Thoracic aorta (tissue), 2 donors: ENCODE measurements around the gene GABPB2. TPM values are rescaled to one million over a fixed set of nuclear protein-coding genes. Genes with fewer than 3 reads are reported as not detected.
"Not testable (repeated sequence)": the region's sequence is repeated elsewhere in the genome, so short reads cannot be mapped to it uniquely, and the experiment has no call there.

Experiments used
- ATAC-seq: fragments of 150-250 bp; one replicate; pipeline ENCODE4 v1.8.0; 2017; ENCODE audit warnings: low read depth; ENCODE audit not compliant: insufficient number of reproducible peaks, low FRiP score
- DNase-seq: peaks from one replicate; pipeline ENCODE4 v3.0.0-alpha.2; 2020; ENCODE audit warnings: low spot score
- H3K27ac ChIP-seq, 2 donors: fragments of 200-600 bp; sonication (generic); 1 replicate in 1 of 2; 2 replicates in 1 of 2; pipeline ENCODE4 v1.5.1; 2016; ENCODE audit warnings: mild to moderate bottlenecking in 2 of 2, moderate library complexity in 2 of 2
- H3K27me3 ChIP-seq: fragments of 200-600 bp; sonication (generic); replicated peaks from 2 replicates; pipeline ENCODE4 v1.6.0; 2016; ENCODE audit warnings: mild to moderate bottlenecking; ENCODE audit not compliant: insufficient read depth
- H3K36me3 ChIP-seq: fragments of 200-600 bp; sonication (generic); one replicate; pipeline ENCODE4 v1.5.1; 2016
- H3K4me1 ChIP-seq, 2 donors: fragments of 200-600 bp; sonication (generic); 1 replicate in 1 of 2; 2 replicates in 1 of 2; pipeline versions ENCODE4 v1.5.1 to v1.6.0; 2016; ENCODE audit warnings: low read depth in 2 of 2, mild to moderate bottlenecking in 1 of 2; ENCODE audit not compliant: control insufficient read depth in 1 of 2
- H3K4me3 ChIP-seq: fragments of 200-600 bp; sonication (generic); 2 replicates; pipeline ENCODE4 v1.5.1; 2016; ENCODE audit warnings: mild to moderate bottlenecking
- H3K9me3 ChIP-seq: fragments of 200-600 bp; sonication (generic); 2 replicates; pipeline ENCODE4 v1.5.1; 2016
- total RNA-seq, 2 donors: library from RNA; depleted of rRNA; stranded (reverse); fragments of >200 nt; gene quantifications; one replicate each; pipeline versions ENCODE4 v1.1.0 to v1.2.3, GENCODE V29; 2016
- TF ChIP-seq, protein P1 (sequence below): fragments of 200-600 bp; sonication (generic); IDR thresholded peaks from one replicate; pipeline ENCODE4 v1.5.1; 2019; ENCODE audit warnings: antibody characterized with exemption

Gene GABPB2
- total RNA-seq, 2 donors from 2014 or later, result 24.6 to 33.0 TPM

DNA sequence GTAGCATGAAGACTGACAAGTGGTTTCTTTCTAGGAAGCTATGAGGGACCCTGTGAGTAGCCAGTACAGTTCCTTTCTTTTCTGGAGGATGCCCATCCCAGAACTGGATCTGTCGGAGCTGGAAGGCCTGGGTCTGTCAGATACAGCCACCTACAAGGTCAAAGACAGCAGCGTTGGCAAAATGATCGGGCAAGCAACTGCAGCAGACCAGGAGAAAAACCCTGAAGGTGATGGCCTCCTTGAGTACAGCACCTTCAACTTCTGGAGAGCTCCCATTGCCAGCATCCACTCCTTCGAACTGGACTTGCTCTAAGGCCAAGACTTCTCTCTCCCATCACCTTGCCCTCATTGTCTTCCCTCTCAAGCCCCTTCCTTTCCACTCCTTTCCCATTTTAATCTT, 3.4 kb upstream of the GABPB2 start:
- Histone ChIP-seq H3K27ac (no peak overlapping the region), H3K9me3 (no peaks in the 10 kb centered on the region), H3K36me3 (no peaks in the 10 kb centered on the region), H3K4me3 (no peak overlapping the region), H3K27me3 (no peaks in the 10 kb centered on the region), H3K4me1 (peaks cover 0 to 25% of the 10 kb centered on the region in 2 donors)
- DNase-seq (no peak), ATAC-seq (no peak)
- TF ChIP-seq, protein P1, sequence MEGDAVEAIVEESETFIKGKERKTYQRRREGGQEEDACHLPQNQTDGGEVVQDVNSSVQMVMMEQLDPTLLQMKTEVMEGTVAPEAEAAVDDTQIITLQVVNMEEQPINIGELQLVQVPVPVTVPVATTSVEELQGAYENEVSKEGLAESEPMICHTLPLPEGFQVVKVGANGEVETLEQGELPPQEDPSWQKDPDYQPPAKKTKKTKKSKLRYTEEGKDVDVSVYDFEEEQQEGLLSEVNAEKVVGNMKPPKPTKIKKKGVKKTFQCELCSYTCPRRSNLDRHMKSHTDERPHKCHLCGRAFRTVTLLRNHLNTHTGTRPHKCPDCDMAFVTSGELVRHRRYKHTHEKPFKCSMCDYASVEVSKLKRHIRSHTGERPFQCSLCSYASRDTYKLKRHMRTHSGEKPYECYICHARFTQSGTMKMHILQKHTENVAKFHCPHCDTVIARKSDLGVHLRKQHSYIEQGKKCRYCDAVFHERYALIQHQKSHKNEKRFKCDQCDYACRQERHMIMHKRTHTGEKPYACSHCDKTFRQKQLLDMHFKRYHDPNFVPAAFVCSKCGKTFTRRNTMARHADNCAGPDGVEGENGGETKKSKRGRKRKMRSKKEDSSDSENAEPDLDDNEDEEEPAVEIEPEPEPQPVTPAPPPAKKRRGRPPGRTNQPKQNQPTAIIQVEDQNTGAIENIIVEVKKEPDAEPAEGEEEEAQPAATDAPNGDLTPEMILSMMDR, result no peak

- Histone ChIP-seq H3K36me3 (peaks cover 5% of the 10 kb centered on the region), H3K27ac (peak overlapping the region; percentile 99 to 100), H3K27me3 (no peaks in the 10 kb centered on the region), H3K9me3 (no peaks in the 10 kb centered on the region), H3K4me1 (peaks cover 0 to 19% of the 10 kb centered on the region in 2 donors), H3K4me3 (no peak overlapping the region)
- TF ChIP-seq, protein P1, result no peak
- DNase-seq, result no peak
- ATAC-seq, result no peak
Observed at GRCh38 chr1:151069103-151069486, 1.5 kb upstream of the GABPB2 start.

GRCh38 chr1:151072224-151072623, 1.7 kb downstream of the GABPB2 start:
- H3K27ac ChIP-seq, result no peak overlapping the region
- peaks cover 5% of the 10 kb centered on the region for H3K36me3 ChIP-seq
- no peak overlapping the region for H3K4me3 ChIP-seq
- no peaks in the 10 kb centered on the region for H3K27me3 ChIP-seq
- TF ChIP-seq, protein P1, result no peak
- ATAC-seq (no peak), DNase-seq (no peak)
- peaks cover 0 to 19% of the 10 kb centered on the region in 2 donors for H3K4me1 ChIP-seq
- H3K9me3 ChIP-seq, result no peaks in the 10 kb centered on the region

DNA sequence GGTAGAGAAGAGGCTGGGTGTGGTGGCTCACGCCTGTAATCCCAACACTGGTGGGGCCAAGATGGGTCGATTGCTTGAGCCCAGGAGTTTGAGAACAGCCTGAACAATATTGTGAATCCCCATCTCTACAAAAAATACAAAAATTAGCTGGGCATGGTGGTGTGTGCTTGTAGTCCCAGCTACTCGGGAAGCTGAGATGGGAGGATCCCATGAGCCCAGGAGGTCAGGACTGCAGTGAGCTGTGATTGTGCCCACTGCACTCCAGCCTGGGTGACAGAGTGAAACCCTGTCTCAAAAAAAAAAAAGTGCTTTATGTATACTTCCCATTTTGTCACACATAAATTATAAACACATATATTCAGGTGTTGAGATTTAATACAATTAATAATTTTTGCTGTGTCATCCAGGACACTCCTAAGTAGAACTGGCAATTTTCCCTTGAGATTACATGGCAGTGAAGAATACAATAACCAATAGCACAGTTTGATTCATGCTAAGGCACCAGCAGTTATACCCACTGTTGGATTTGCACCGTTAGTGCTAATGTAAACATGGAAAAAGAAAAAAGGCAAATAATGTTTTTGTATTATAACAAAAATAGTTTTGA, 15.5 kb downstream of the GABPB2 start:
- DNase-seq, result no peak
- no peaks in the 10 kb centered on the region for H3K4me1 ChIP-seq
- H3K9me3 ChIP-seq, result no peaks in the 10 kb centered on the region
- no peak overlapping the region for H3K27ac ChIP-seq
- H3K27me3 ChIP-seq, result no peaks in the 10 kb centered on the region
- H3K36me3 ChIP-seq, result no peaks in the 10 kb centered on the region
- no peak for ATAC-seq
- no peak overlapping the region for H3K4me3 ChIP-seq
- TF ChIP-seq, protein P1, result no peak

DNA sequence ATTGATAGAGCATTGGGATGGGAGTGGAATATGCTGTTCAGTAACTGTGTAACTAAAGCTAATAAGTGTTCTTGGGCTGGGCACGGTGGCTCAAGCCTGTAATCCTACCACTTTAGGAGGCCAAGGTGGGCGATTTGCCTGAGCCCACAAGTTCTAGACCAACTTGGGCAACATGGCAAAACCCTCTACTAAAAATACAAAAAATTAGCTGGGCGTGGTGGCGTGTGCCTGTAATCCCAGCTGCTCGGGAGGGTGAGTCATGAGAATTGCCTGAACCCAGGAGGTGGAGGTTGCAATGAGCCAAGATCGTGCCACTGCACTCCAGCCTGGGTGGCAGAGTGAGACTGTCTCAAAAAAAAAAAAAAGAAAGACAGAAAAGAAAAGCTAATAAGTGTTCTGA, 26.9 kb downstream of the GABPB2 start:
- not testable (repeated sequence) for H3K9me3 ChIP-seq, H3K27me3 ChIP-seq, H3K4me1 ChIP-seq, ATAC-seq, H3K4me3 ChIP-seq, H3K27ac ChIP-seq, DNase-seq, H3K36me3 ChIP-seq

GRCh38 chr1:151098126-151098525, 27.6 kb downstream of the GABPB2 start:
- DNase-seq (no peak), ATAC-seq (no peak)
- Histone ChIP-seq H3K9me3 (no peaks in the 10 kb centered on the region), H3K36me3 (no peaks in the 10 kb centered on the region), H3K27ac (no peak overlapping the region), H3K4me1 (no peaks in the 10 kb centered on the region), H3K27me3 (no peaks in the 10 kb centered on the region), H3K4me3 (no peak overlapping the region)
- TF ChIP-seq, protein P1, result no peak
